ENCODE data around the gene USH2A.

GRCh38 chr1:216207154-216207553 lies 216.1 kb downstream of the USH2A start:
- TF ChIP-seq POLR2A (IDR thresholded peaks at IDR 0.05) (no peak), CTCF (IDR thresholded peaks at IDR 0.05) (no peak)
